CD4-positive, alpha-beta T cell treated with Interleukin-4 for 1 hour (primary cell): Measurements from ENCODE around the gene RBMS2.
"Not testable (repeated sequence)": the region's sequence is repeated elsewhere in the genome, so short reads cannot be mapped to it uniquely, and the experiment has no call there.

Experiments used
- DNase-seq, 2 donors: peaks; one replicate each; pipeline ENCODE4 v3.0.0-alpha.2; 2020 to 2022

Gene RBMS2, protein sequence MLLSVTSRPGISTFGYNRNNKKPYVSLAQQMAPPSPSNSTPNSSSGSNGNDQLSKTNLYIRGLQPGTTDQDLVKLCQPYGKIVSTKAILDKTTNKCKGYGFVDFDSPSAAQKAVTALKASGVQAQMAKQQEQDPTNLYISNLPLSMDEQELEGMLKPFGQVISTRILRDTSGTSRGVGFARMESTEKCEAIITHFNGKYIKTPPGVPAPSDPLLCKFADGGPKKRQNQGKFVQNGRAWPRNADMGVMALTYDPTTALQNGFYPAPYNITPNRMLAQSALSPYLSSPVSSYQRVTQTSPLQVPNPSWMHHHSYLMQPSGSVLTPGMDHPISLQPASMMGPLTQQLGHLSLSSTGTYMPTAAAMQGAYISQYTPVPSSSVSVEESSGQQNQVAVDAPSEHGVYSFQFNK

GRCh38 chr12:56521590-56522371 is at the start of gene RBMS2:
Gene RBMS2, plus strand, starts transcription at chr12:56521820. Its CDS starts 204 bp downstream, at chr12:56522024.
- DNase-seq = peak; percentile 42 to 62

DNA sequence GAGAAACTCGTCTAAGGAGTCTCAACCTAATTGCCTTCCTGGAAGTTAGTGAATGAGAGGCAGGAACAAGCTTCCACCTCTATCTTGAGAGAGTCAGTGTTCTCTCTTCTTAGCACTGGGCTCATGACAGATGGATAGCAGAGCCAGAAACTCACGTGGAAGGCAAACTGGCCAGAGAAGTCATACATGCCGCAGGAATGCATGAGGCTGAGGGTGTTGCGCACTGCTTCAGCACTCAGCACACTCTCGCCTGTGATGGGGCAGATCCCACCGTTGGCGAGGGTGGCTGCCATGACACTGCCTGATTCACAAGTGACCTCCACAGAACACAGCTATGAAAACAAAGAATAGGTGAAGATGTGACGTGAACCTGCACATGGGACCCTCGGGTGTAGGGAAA is 47.2 kb upstream of the RBMS2 start:
- DNase-seq = no peak

GRCh38 chr12:56476143-56476542 is 45.5 kb upstream of the RBMS2 start:
- no peak for DNase-seq

GRCh38 chr12:56476972-56477432 is 44.6 kb upstream of the RBMS2 start:
- DNase-seq = no peak

GRCh38 chr12:56477521-56478225 is 43.9 kb upstream of the RBMS2 start:
- no peak for DNase-seq

DNA sequence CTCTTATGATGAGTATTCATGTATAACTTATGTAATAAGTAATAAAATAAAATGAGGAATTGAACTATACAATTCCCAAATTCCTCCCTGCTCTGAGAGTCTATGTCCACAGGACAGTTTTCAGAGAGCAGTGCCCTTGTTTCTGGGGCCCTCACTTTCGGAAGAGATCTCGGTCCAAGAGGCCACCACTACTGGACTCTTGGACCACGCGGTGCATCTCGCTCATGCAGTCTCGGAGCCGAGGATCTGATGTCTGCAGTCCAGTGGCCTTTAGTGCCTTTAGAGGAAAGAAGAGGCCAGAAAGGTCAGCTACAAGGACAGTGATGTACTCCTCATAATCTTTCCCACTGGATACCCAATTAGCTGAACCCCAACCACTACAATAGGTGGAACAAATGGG is 42.0 kb upstream of the RBMS2 start:
- DNase-seq = no peak

GRCh38 chr12:56484566-56484965 is 37.1 kb upstream of the RBMS2 start:
- DNase-seq = no peak

DNA sequence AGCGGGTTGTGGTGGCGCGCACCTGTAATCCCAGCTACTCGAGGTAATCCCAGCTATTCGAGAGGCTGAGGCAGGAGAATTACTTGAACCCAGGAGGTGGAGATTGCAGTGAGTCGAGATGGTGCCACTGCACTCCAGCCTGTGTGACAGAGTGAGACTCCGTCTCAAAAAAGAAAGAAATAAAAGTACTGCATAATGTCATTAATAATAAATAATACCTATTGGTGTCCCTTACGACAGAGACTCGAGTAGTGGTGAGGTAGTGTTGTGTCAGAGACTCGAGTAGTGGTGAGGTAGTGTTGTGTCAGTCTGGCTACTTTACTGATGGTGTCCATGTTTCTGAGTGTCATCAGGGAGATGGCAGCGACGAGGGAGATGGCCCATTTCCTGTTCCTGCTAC is 34.9 kb upstream of the RBMS2 start:
- no peak for DNase-seq

DNA sequence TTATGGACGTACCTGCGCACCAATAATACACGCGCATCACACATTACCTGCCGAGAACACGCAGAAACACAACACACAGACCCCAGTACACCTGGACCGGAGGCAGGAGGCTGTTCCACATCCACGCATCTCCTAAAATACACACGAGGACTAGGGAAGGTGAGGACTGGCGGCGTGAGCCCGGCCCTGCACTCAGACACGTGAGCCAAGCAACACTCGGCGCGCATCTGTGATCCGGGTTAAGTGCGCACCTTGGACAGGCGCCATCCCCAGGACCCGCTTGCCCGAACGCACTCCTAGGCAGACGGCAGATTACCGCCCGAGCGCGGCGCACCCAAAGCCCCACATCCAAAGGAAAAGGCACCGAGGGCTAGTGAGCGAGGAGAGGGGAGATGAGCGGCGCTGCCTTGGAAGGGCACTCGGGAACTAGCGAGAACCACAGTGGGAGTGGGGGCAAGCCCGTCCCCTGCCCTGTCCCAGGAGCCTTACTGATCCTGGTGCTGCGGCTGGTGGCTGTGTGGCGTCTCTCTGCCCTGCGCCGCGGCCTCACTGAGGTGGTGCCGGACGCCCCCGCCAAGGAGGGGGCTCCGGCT is 34.1 kb upstream of the RBMS2 start:
- DNase-seq = no peak

DNA sequence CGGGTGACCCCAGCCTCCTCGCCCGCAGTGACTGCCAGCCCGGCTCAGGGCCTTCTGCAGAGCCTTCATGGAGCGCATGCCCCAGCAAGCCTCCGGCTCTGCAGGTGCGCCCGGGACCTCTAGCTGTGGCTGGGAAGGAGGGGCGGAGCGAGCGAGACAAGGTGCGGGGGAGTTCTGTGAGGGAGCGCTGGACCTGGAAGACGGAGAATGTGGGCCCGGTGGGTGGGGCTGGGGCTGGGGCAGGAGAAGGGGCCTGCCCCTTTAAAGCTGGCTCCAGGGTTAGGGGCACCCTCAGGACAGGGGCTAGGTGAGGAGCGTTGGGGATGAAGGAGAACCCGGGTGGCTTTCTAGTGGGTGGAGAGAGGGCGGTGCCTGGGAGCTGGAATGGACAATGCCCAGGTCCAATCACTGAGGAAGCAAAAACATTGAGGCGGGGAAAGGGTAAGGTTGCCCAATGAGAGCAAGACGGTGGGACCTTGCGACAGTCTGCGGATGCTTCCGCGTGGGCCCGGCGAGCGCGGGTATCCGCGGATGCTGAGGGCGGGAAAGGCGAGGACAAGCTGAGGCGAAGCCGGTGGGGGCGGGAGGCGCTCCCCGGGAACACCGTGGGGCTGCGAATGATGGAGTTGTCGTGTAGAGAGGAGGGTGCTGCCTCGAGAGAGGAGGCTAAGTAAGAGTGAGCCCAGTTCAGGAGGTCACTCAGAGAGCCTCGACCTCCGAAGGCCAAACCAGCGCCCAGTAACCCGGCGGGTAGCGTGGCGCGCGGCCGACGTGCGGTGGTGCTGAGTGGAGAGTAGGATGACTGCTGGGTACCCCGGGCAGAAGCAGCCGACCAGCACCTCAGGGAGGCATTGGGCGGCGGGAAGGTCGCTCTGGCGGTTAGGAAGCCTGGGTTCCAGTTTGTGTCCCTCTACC is 33.3 kb upstream of the RBMS2 start, which contains the start of gene GLS2:
TSS of gene GLS2 (minus strand) at position 121 of the 915 bp plus-strand sequence. CDS start at position 78, 43 bp downstream.
- peak; percentile 81 to 86 for DNase-seq

DNA sequence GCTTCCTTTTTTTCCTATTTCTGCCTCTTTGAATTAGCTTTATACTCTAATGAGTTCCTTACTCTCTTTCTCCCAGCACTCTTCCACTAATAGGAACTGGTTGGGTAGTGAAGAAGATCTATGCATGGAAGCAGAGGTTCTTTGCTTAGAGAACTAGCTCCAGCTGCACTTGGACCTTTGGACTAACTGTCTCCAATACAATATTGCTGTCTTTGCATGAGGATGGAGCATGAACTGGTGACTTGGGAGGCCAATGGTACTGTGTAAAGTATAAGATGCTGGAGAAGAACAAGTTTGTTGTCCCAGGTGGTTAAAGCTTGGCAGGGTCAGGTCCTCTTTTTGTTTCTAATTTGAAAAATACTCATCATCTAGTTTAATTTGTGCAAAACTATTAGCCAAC is 31.3 kb upstream of the RBMS2 start:
- DNase-seq = no peak

GRCh38 chr12:56493409-56494105 is 28.1 kb upstream of the RBMS2 start:
- DNase-seq = not testable (repeated sequence)

DNA sequence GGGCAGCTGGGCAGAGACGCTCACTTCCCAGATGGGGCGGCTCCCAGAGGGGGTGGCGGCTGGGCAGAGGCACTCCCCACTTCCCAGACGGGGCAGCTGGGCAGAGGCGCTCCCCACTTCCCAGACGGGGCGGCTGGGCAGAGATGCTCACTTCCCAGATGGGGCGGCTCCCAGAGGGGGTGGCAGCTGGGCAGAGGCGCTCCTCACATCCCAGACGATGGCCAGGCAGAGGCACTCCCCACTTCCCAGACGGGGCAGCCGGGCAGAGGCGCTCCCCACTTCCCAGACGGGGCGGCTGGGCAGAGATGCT is 27.6 kb upstream of the RBMS2 start:
- DNase-seq = not testable (repeated sequence)

GRCh38 chr12:56494481-56494880 is 27.1 kb upstream of the RBMS2 start:
- not testable (repeated sequence) for DNase-seq

DNA sequence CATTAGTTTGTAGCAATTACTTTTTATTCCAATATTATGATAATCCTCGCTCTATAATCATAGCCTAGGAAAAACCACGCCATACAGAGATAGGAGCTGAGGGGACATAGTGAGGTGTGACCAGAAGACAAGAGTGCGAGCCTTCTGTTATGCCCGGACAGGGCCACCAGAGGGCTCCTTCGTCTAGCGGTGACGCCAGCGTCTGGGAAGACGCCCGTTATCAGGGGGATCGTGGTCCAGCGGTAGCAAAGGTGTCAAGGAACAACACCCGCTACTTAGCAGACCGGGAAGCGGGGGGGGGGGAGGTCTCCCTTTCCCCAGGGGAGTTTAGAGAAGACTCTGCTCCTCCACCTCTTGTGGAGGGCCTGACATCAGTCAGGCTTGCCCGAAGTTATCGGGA is 24.9 kb upstream of the RBMS2 start:
- peak; percentile 22 to 63 for DNase-seq

- not testable (repeated sequence) for DNase-seq
These were observed 23.3 kb upstream of the RBMS2 start for GRCh38 chr12:56498126-56498902.

DNA sequence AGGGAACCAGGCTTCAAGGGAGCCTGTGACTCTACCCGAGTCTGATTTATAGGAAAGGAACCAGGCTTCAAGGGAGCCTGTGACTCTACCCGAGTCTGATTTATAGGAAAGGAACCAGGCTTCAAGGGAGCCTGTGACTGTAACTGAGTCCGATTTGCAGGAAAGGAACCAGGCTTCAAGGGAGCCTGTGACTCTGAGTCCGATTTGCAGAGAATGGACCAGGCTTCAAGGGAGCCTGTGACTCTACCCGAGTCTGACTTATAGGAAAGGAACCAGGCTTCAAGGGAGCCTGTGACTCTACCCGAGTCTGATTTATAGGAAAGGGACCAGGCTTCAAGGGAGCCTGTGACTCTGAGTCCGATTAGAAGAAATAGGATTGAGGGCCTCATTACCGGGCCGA is 22.2 kb upstream of the RBMS2 start:
- not testable (repeated sequence) for DNase-seq

DNA sequence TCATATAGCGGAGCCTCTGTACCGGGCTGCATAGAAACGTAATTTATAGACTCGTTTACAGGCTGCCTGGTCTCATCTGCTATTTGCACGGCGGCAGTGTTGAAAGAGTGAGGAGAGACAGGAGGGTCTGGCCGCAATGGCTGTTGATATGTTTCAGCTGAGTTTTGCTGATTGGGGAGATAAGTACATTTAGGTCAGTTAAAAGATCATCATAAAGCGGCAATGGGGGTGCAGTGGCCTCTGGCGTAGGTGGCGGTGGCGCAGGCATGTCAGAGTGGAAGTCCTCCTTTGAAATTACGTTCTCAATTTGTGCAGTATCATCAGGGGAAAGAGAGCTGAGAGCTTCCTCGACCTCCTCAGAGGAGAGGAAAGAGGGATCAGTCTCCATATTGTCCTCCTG is 21.7 kb upstream of the RBMS2 start:
- DNase-seq = not testable (repeated sequence)

- DNase-seq = no peak
These were observed 10.8 kb upstream of the RBMS2 start for GRCh38 chr12:56510786-56511185.

DNA sequence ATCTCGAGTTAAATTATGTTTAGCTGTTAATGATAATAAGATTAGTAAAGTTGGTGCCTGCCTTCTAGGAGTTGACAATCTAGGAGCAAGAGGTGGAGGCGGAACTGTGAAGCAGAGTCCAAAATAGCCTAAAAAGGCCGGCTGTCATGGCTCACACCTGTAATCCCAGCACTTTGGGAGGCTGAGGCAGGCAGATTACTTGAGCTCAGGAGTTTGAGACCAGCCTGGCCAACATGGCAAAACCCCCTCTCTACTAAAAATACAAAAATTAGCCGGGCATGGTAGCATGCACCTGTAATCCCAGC is 7.7 kb upstream of the RBMS2 start:
- DNase-seq = not testable (repeated sequence)

- no peak for DNase-seq
These were observed 3.8 kb upstream of the RBMS2 start for GRCh38 chr12:56517854-56518253.
